ENCODE measurements around the gene LRRC71. TPM values are rescaled to one million over a fixed set of nuclear protein-coding genes. Genes with fewer than 3 reads are reported as not detected.

LRRC71 gene
- total and polyA plus RNA-seq, 2 donors from 2014 or later: 0.19 to 0.50 TPM

DNA sequence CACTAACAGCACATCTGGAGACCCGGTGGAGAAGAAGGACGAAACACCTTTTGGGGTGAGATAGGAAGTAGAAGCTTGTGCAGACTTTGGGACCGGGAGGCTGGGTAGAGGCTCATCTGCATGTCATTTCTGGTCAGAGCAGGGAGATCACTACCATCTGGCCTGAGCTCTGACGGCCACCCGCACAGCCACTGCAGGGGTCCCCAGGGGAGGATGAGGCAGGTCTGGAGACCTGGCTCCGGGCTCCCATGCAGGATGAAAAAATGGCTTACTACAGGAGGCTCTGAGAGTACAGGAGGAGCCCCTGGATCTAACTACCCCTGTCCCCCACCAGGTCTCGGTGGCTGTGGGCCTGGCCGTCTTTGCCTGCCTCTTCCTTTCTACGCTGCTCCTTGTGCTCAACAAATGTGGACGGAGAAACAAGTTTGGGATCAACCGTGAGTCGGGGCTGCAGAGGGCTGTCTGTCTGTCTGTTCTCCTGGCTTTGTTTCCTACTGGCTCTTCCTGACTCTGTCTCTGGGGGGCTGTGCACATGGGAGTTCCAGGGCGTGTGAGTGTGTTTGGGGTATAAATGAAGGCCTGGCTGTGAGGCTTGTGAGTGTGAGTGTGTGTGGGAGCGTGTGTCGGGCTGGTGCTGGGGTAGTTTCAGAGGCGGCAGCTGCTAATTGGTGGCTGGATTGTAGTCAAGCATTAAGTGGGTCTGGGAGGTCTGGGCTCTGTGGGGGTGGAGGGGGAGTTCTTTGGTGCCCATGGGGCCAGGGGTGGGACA is 45.7 kb upstream of the LRRC71 start:
- Histone ChIP-seq H3K9me3 (ENCODE audit: control insufficient read depth in 2 of 3, insufficient read depth in 1 of 3, low read length in 3 of 3) (no peaks in the 10 kb centered on the region), H3K9ac (ENCODE audit: low read length in 3 of 3) (no peak overlapping the region), H3K4me1 (ENCODE audit: control insufficient read depth in 2 of 3, insufficient read depth in 2 of 3, low read depth in 1 of 3, low read length in 3 of 3) (no peaks in the 10 kb centered on the region), H3K36me3 (ENCODE audit: control insufficient read depth in 2 of 3, insufficient read depth in 3 of 3, low read length in 3 of 3) (no peaks in the 10 kb centered on the region), H3K27ac (ENCODE audit: low read depth in 2 of 2, low read length in 2 of 2) (no peak overlapping the region), H3K27me3 (ENCODE audit: control insufficient read depth, insufficient read depth, low read length) (no peaks in the 10 kb centered on the region), H3K4me3 (ENCODE audit: low read length in 3 of 3) (no peak overlapping the region)
- TF ChIP-seq, protein P1, sequence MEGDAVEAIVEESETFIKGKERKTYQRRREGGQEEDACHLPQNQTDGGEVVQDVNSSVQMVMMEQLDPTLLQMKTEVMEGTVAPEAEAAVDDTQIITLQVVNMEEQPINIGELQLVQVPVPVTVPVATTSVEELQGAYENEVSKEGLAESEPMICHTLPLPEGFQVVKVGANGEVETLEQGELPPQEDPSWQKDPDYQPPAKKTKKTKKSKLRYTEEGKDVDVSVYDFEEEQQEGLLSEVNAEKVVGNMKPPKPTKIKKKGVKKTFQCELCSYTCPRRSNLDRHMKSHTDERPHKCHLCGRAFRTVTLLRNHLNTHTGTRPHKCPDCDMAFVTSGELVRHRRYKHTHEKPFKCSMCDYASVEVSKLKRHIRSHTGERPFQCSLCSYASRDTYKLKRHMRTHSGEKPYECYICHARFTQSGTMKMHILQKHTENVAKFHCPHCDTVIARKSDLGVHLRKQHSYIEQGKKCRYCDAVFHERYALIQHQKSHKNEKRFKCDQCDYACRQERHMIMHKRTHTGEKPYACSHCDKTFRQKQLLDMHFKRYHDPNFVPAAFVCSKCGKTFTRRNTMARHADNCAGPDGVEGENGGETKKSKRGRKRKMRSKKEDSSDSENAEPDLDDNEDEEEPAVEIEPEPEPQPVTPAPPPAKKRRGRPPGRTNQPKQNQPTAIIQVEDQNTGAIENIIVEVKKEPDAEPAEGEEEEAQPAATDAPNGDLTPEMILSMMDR (IDR thresholded peaks at IDR 0.05; ENCODE audit: borderline replicate concordance, extremely low read depth, insufficient read depth): no peak
- FAIRE-seq: no peak
- intact Hi-C loops (cut with DNase I): no loop called here
- DNase-seq: peak in 1 of 5 donors; percentile 26

DNA sequence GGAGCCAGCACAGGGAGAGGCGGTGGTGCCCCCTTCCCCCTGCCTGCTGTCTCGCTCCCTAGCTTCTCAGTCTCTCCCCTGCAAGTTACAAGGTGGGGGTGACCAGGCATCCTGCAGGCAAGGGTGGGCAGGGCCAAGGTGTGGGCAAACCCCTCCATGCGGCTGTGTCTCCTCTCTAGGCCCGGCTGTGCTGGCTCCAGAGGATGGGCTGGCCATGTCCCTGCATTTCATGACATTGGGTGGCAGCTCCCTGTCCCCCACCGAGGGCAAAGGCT is 45.2 kb upstream of the LRRC71 start:
- H3K36me3 ChIP-seq (ENCODE audit: control insufficient read depth in 2 of 3, insufficient read depth in 3 of 3, low read length in 3 of 3): no peaks in the 10 kb centered on the region
- H3K4me3 ChIP-seq (ENCODE audit: low read length in 3 of 3): no peak overlapping the region
- TF ChIP-seq, protein P1 (IDR thresholded peaks at IDR 0.05; ENCODE audit: borderline replicate concordance, extremely low read depth, insufficient read depth): no peak
- H3K27ac ChIP-seq (ENCODE audit: low read depth in 2 of 2, low read length in 2 of 2): no peak overlapping the region
- no peak for FAIRE-seq
- intact Hi-C loops (cut with DNase I): no loop called here
- H3K9me3 ChIP-seq (ENCODE audit: control insufficient read depth in 2 of 3, insufficient read depth in 1 of 3, low read length in 3 of 3): no peaks in the 10 kb centered on the region
- peak in 1 of 5 donors; percentile 55 for DNase-seq
- H3K4me1 ChIP-seq (ENCODE audit: control insufficient read depth in 2 of 3, insufficient read depth in 2 of 3, low read depth in 1 of 3, low read length in 3 of 3): no peaks in the 10 kb centered on the region
- H3K27me3 ChIP-seq (ENCODE audit: control insufficient read depth, insufficient read depth, low read length): no peaks in the 10 kb centered on the region
- H3K9ac ChIP-seq (ENCODE audit: low read length in 3 of 3): no peak overlapping the region

DNA sequence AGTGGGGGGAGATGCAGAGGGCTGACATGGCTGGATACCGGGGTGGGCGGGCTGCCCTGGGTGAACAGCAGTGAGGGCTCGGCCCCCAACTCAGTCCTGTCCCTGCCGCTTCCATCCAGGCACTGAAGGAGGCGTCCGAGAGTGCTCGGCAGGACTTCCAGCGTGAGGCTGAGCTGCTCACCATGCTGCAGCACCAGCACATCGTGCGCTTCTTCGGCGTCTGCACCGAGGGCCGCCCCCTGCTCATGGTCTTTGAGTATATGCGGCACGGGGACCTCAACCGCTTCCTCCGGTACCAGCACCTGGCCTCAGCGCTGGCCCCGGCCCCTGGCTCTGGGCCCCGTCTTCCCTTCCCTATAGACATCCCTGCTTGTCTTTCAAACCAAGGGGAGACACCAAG is 44.2 kb upstream of the LRRC71 start:
- DNase-seq (no peak), FAIRE-seq (no peak)
- intact Hi-C loops (cut with DNase I): no loop called here
- H3K9me3 ChIP-seq (ENCODE audit: control insufficient read depth in 2 of 3, insufficient read depth in 1 of 3, low read length in 3 of 3): no peaks in the 10 kb centered on the region
- no peak overlapping the region for H3K9ac ChIP-seq (ENCODE audit: low read length in 3 of 3)
- H3K36me3 ChIP-seq (ENCODE audit: control insufficient read depth in 2 of 3, insufficient read depth in 3 of 3, low read length in 3 of 3): no peaks in the 10 kb centered on the region
- no peaks in the 10 kb centered on the region for H3K4me1 ChIP-seq (ENCODE audit: control insufficient read depth in 2 of 3, insufficient read depth in 2 of 3, low read depth in 1 of 3, low read length in 3 of 3)
- TF ChIP-seq, protein P1 (IDR thresholded peaks at IDR 0.05; ENCODE audit: borderline replicate concordance, extremely low read depth, insufficient read depth): no peak
- H3K27ac ChIP-seq (ENCODE audit: low read depth in 2 of 2, low read length in 2 of 2): no peak overlapping the region
- no peak overlapping the region for H3K4me3 ChIP-seq (ENCODE audit: low read length in 3 of 3)
- no peaks in the 10 kb centered on the region for H3K27me3 ChIP-seq (ENCODE audit: control insufficient read depth, insufficient read depth, low read length)
